GM18505 (cell line): ENCODE data around the gene NEMF.
"Not testable (repeated sequence)": the region's sequence is repeated elsewhere in the genome, so short reads cannot be mapped to it uniquely, and the experiment has no call there.

Experiments
- ATAC-seq: cut with Tn5 transposase; IDR thresholded peaks from one replicate; pipeline ENCODE4 v1.9.1; 2021; ENCODE audit not compliant: unreplicated experiment
- POLR2A ChIP-seq: IDR thresholded peaks from 4 replicates; pipeline ENCODE4 v1.6.1; 2011; ENCODE audit warnings: borderline replicate concordance; ENCODE audit not compliant: insufficient read depth, insufficient read length; ENCODE audit errors: extremely low read depth

Gene NEMF

DNA sequence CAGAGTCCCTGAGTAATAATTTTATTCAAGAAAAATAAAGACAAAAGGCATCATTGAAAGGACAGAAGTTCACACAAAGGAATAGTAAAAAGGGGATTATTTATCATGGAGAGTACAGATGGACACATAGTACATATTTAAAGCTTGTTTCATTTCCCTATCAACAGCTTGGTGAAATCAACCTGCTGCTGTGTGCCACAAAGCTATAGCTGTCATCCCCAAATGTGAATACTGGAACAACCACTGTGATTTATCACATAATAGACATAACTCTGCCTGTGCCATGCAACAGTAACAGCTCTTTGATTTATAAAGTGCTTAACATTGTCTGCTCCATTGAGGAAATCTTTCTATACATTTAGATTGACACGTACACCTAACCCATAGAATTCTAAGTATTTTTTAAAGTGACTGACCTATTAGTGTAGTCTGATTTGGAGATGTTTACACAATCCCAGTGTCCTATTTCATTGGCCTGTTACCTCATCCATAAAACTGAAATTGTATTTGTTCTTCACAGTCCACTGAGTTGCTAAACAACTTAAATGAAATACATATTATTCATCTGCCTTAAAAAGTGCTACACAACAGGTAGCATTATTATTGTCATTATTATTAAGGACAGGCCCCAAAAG is 3.3 kb downstream of the NEMF start:
- no peak for ATAC-seq
- no peak for TF ChIP-seq POLR2A

DNA sequence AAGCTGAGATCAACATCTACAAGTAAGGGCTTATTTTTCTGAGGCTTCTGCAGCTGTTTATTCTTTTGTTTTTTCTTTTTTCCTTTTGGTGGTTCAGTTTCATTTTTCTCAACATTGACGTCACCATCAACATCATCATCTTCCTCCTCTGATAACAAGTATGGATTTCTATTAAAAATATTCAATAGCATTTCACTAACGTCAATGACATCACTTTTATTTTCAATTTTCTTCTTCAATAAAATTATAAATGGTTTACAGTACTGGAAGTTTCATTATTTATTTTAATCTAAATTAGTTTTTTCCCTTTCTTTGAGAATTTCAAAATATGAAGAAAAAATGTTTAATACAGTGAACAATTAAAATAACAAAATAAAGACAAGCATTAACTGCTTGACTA is 23.9 kb downstream of the NEMF start:
- ATAC-seq = no peak
- no peak for TF ChIP-seq POLR2A

DNA sequence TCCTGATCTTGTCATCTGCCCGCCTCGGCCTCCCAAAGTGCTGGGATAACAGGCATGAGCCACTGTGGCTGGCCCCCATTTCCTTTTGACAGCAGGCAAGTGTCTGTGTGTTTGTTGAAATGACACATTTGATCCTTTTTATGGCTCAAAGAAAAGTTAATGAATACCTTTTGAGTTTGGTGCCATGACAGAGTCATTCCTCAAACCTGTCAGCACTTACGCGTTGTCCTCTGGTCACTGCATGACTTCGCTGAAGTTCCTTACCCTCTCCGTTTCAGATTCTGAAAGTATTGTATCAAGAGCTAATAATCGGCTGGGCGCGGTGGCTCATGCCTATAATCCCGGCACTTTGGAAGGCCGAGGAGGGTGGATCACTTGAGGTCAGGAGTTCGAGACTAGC is 32.4 kb downstream of the NEMF start:
- ATAC-seq = no peak
- TF ChIP-seq POLR2A = no peak

DNA sequence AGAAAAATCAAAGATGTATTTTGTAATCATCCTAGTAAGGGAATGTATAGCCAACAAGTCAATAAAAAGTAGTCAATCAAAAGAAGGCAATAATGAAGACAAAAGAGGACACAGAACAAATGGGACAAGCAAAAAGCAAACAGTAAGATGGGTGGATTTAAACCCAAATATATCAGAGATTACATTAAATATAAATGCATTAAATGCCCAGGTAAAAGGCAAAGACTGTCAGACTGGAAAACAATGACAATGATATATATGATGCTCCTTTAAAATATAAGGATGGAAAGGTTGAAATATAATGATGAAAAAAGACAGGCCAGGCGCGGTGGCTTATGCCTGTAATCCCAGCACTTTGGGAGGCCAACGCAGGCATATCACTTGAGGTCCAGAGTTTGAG is 35.7 kb downstream of the NEMF start:
- no peak for TF ChIP-seq POLR2A
- ATAC-seq = no peak

DNA sequence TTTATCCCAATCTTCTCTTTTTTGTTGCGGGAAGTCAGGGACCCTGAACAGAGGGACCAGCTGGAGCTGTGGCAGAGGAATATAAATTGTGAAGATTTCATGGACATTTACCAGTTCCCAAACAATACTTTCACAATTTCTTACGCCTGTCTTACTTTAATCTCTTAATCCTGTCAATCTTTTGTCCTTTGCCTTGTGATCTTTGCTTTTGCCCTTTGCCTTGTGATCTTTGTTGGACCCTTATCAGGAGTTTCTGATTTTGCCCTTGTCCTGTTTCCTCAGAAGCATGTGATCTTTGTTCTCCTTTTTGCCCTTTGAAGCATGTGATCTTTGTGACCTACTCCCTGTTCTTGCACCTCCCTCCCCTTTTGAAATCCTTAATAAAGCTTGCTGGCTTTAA is 36.5 kb downstream of the NEMF start:
- not testable (repeated sequence) for ATAC-seq

DNA sequence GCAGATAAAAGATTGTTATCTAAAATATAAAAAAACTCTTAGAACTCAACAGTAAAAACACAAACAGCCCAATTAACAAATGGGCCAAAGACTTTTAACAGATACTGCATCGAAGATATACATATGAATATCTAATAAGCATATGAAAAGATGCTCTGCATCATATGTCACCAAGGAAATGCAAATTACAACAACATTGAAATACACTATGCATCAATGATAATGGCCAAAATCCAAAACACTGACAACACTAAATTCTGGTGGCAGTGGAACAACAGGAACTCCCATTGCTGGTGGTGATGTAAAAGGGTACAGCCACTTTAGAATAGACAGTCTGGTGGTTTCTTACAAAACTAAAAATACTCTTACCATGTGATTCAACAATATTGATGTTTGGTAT is 43.8 kb downstream of the NEMF start:
- ATAC-seq = no peak
- TF ChIP-seq POLR2A = no peak

DNA sequence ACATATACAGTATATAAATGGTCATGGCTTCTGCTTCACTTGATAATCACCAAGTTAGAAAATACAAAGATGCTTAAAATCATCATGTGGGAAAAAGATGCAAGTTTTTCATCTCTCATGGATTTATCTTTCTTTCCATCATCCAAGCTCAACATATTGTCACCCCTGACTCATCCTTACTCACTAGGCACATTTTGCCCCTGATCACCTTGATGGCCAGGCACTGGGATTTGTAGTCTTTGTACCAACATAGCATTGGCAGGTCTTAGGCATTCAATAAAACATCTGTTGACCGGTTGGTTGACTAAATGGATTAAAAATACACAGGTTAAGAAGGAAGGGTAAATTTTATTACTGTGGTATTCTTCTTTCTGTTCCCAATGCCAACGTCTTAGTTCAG is 56.6 kb downstream of the NEMF start:
- TF ChIP-seq POLR2A = no peak
- ATAC-seq = no peak

DNA sequence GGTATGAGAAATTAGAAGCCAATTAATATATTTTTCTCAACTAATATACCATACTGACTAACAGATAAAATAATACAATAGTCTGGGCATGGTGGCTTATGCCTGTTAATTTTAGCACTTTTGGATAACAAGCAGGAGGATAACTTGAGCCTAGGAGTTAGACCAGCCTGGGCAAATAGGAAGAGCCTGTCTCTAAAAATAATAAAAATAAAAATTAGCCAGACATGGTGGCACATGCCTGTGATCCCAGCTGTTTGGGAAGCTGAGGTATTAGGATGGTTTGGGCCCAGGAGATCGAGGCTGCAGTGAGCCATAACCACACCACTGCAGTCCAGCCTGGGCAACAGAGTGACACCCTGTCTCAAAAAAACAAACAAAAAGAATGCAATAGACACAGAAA is 60.0 kb downstream of the NEMF start:
- TF ChIP-seq POLR2A = no peak
- no peak for ATAC-seq

DNA sequence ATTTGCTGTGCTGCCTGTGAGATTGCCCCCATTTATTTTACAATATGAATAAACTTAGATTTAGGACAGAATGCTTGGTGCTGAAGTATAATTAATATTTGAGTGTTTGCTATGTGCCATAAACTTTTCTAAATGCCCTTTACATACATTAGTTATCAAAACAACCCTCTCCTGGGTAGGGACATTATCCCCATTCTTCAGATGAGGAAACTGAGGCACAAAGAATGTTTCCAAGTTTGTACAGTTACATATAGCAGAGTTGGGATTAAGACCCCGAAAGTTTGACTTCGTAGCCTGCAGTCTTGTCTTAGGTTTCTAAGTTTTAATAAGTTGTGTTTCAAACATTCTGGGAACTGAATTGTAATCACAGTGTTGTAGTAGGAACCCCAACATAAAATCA is 66.3 kb downstream of the NEMF start:
- no peak for TF ChIP-seq POLR2A
- ATAC-seq = no peak

DNA sequence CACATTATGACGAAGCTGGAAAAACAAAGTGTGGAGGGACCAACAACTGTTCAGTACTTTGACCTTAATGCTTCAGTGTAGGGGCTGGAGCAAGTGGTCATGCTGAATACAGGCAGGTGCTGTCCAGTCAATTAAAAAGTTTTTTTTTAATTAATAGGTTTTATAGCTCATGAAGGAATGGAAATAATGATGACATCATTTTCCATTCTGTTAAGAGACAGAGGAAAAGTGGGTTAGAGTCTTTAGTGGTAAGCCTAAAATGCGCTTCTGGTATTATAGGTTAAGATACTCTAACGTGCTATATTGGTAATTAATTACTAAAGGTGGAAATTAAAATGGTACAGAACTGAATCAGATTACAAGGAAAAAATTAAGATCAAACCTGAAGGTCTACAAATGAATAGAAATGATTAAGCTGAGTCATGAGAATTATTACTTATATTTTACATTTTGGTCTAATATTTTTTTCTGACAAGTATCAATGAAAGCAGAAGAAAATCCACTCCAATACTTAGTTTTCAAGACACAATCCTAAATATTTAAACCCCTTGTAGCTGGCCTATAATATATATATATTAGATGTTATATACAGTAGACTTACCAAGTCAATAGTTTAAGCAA is 69.1 kb downstream of the NEMF start:
- ATAC-seq = no peak
- TF ChIP-seq POLR2A = no peak

DNA sequence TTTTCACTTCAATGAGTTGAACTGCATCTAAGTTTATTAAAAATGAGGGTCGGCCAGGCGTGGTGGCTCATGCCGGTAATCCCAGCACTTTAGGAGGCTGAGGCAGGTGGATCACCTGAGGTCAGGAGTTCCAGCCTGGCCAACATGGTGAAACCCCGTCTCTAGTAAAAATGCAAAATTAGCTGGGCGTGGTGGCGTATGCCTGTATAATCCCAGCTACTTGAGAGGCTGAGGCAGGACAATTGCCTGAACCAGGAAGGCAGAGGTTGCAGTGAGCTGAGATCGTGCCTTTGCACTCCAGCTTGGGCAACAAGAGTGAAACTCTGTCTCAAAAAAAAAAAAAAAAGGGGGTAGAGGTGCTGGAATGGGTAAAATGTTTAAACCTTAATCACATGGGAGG is 71.5 kb downstream of the NEMF start:
- ATAC-seq = not testable (repeated sequence)

DNA sequence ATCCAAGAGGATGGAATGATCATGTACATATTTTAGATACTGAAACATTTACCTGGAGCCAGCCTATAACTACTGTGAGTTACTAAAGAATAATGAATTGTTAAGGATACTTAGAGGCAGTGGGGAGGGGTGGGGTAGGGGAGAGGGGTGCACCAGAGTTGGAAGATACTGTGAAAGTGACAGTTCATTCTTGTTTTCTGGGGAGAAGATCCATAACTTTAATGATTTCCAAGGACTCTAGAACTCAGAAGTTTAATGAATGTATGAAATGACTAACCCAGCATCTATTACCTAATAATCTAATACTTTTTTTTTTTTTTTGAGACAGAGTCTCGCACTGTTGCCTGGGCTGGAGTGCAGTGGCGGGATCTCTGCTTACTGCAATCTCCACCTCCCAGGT is 74.2 kb downstream of the NEMF start:
- TF ChIP-seq POLR2A = no peak
- no peak for ATAC-seq

DNA sequence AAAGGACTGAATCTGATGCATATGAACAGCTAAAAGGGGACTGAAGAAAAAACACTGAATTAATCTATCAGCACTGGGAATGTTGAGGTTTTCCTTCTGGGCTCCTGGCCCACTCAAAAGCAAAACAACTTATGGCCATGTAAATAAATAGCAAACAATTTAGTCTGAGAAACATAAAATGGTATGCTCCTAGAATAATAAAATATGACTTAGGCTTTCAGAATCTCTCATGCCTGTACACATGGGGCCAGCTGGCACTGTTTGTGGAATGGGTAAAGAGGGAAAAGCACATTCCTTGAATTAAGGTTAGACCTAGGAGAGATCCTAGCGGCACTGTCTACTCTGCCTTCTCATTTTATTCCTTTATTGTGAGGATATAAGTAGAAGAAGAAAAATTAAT is 78.5 kb downstream of the NEMF start:
- ATAC-seq = no peak
- TF ChIP-seq POLR2A = no peak

DNA sequence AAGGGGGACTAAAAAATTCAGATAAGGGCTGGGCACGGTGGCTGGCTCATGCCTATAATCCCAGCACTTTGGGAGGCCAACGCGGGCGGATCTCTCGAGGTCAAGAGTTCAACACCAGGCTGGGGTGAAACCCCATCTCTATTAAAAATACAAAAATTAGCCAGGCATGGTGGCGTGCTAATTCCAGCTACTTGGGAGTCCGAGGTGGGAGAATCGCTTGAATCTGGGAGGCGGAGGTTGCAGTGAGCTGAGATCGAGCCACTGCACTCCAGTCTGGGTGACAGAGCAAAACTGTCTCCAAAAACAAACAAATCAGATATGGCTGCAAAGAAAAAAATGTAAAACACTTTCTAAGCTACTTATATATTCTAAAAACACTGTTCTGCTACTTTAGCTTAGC is 80.9 kb downstream of the NEMF start:
- ATAC-seq = not testable (repeated sequence)

DNA sequence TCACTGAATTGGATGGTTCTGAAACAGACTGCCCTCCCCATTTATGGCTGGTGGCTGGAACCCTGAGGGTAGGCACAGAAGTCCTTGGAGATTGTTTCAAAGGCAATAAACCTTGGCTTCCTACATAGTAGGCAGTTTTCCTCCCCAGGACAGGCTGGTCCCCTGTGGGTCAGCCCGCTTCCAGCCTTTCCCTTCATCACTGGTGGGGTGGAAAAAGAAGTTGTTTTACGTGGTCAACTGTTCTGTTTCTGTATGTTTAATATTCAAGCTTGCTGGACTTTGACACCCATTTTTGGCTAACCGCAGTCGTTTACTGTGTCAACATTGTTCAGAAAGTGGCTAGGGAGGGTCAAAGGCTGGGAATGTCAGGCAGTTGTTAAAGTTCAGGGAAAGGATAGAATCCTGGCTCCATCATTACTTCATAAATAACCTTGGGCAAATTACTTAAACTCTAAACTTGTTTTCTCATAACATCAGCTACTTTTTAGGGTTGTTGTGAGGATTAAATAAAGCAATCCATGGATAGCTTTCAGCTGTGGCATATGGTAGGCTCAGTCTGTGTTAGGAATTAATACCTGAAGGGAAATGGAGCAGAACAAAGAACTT is 82.3 kb downstream of the NEMF start:
- no peak for ATAC-seq
- TF ChIP-seq POLR2A = no peak
